ENCODE data around the gene BICD1. TPM values are rescaled to one million over a fixed set of nuclear protein-coding genes. Genes with fewer than 3 reads are reported as not detected.

BICD1 gene
- total RNA-seq, 1 experiment from 2014 or later, result 11.8 TPM

DNA sequence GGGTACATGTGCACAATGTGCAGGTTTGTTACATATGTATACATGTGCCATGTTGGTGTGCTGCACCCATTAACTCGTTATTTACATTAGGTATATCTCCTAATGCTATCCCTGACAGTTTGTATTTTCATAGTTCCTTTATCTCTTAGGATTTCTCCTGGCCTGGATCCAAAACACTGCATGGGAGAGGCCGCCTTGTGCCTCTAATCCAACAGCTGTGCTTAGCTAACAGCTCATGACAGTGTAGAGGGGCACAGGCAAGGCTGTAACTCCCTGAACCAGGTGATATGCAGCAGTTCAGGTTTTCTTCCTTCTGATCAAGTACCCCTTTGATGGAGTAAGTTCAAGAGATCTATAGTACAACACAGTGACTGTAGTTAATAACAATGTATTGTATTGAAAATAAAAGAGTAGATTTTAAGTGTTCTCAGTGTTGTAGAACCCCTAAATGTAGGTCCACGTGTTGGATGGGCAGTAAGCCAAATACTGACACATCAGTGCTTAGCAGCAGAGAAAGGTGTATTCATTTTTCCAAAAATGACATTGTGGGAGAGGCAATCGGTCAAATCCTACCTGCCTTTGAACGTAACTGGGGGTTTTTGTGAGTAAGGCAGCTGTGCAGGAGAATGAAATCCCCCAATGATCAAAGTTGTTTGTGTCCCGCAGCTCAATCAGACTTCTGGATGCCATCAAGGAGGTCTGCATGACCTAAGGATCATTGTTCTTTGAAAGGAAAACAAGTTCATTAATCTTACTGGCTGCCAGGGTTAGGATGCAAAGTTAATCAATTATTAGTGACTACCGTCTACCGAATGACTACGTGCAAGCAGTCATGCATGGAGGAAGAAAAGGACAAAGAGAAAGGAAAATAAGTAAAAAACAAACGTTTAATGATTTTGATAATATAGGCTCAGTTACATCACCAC is 203.4 kb downstream of the BICD1 start:
- no peak overlapping the region for H3K4me3 ChIP-seq
- H3K36me3 ChIP-seq, result peaks cover 9% of the 10 kb centered on the region
- no peaks in the 10 kb centered on the region for H3K27me3 ChIP-seq (replicated peaks)
- H3K4me1 ChIP-seq (replicated peaks), result no peaks in the 10 kb centered on the region
- H3K27ac ChIP-seq, result no peak overlapping the region
- no peaks in the 10 kb centered on the region for H3K9me3 ChIP-seq (replicated peaks)
- DNase-seq (ENCODE audit: low read depth in 1 of 2, low spot score in 2 of 2), result no peak

DNA sequence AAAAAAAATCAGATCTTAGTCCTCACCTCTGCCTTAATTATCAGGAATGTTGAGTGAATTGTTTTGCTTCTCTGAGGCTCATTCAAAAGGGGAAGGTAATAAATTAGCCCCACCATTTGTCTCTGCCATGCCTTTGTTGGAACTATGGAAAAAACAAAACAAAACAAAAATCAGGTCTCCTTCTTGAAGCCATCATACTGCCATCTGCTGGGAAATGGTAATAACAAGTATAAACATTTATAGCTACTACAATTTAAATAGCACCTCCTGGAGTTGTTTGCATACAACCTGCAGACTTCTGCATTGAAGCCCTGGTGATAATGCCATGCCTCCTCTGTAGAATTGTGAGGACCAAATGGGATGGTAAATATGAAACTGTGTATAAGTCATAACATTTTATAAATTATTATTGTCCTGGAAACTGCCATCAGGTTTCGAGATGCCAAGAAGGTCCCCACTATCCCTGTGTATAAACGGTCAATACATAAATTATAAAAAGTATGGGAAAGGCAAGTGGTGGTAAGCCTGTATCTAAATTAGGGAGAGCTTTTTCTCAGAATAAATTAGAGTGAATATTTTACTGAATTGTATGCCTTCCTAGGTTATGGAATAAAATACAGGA is 205.5 kb downstream of the BICD1 start:
- no peak overlapping the region for H3K27ac ChIP-seq

DNA sequence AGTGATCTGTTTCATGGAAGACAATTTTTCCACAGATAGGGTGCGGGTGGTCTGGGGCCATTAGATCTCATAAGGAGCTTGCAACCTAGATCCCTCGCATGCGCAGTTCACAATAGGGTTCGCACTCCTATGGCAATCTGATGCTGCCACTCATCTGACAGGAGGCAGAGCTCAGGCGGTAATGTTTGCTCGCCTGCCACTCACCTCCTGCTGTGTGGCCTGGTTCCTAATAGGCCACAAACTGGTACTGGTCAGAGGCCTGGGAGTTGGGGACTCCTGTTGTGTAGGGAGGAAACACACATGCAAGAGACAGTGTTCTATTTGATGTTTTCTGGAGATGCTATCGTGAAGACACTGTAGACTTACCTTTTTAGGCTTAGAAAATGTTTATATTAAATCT is 215.7 kb downstream of the BICD1 start:
- Histone ChIP-seq H3K4me3 (no peak overlapping the region), H3K9me3 (replicated peaks) (no peaks in the 10 kb centered on the region), H3K36me3 (no peaks in the 10 kb centered on the region), H3K27ac (no peak overlapping the region), H3K27me3 (replicated peaks) (no peaks in the 10 kb centered on the region), H3K4me1 (replicated peaks) (no peaks in the 10 kb centered on the region)
- no peak for DNase-seq (ENCODE audit: low read depth in 1 of 2, low spot score in 2 of 2)

More for the DNA sequence above, 205.5 kb downstream of the BICD1 start:
- Histone ChIP-seq H3K36me3 (0 out of 2 replicates have a peak, but pooled peaks cover 3% of the 10 kb centered on the region), H3K9me3 (replicated peaks) (no peaks in the 10 kb centered on the region), H3K4me3 (no peak overlapping the region), H3K4me1 (replicated peaks) (no peaks in the 10 kb centered on the region), H3K27me3 (replicated peaks) (no peaks in the 10 kb centered on the region)
- DNase-seq (ENCODE audit: low read depth in 1 of 2, low spot score in 2 of 2), result peak in 1 of 2 experiments; percentile 40

DNA sequence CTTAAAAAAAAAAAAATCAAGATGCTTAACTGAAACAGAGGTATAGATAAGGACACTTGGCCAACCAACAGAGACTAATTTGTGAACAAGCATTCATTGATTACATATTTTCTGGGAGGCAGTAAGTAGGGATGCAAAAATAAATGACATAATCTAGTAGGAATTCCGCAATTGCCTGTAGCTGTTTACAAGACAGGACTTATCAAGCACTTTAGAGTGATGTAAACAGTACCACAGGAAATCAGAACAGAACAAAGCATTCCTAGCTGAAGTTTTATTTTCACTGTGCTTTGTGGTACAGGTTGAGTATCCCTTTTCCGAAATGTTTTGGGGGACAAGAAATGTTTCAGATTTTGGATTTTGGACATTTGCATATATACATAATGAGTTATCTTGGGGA is 224.5 kb downstream of the BICD1 start:
- H3K27me3 ChIP-seq (replicated peaks), result no peaks in the 10 kb centered on the region
- DNase-seq (ENCODE audit: low read depth in 1 of 2, low spot score in 2 of 2), result peak in 1 of 2 experiments; percentile 42

DNA sequence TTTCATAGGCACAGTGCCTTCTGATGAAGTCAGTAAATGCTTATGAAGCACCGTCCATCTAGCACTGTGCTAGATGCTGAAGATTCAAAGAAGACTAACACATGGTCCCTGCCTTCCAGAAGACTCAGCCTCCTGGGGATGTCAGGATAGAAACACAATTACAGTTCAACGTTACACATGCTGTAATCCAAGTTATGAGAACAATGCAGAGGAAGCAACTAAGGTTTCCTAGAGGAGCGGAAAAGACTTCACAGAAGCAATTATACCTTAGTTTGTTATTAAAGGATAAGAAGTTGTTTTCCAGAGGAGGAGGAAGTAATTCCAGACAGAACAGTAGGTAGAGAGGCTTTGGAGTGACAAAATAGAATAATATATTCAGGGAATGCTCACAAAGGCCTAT is 225.8 kb downstream of the BICD1 start:
- H3K27ac ChIP-seq, result no peak overlapping the region
- H3K4me1 ChIP-seq (replicated peaks), result peaks cover 17% of the 10 kb centered on the region
- H3K4me3 ChIP-seq, result no peak overlapping the region
- DNase-seq (ENCODE audit: low read depth in 1 of 2, low spot score in 2 of 2), result no peak
- peaks cover 8% of the 10 kb centered on the region; the same call in 1 of the 2 replicates for H3K36me3 ChIP-seq
- no peaks in the 10 kb centered on the region for H3K27me3 ChIP-seq (replicated peaks)
- H3K9me3 ChIP-seq (replicated peaks), result no peaks in the 10 kb centered on the region

More for the DNA sequence above, 224.5 kb downstream of the BICD1 start:
- Histone ChIP-seq H3K27ac (no peak overlapping the region), H3K4me1 (replicated peaks) (peaks cover 17% of the 10 kb centered on the region), H3K36me3 (peaks cover 5% of the 10 kb centered on the region; the same call in 1 of the 2 replicates), H3K9me3 (replicated peaks) (no peaks in the 10 kb centered on the region), H3K4me3 (no peak overlapping the region)

DNA sequence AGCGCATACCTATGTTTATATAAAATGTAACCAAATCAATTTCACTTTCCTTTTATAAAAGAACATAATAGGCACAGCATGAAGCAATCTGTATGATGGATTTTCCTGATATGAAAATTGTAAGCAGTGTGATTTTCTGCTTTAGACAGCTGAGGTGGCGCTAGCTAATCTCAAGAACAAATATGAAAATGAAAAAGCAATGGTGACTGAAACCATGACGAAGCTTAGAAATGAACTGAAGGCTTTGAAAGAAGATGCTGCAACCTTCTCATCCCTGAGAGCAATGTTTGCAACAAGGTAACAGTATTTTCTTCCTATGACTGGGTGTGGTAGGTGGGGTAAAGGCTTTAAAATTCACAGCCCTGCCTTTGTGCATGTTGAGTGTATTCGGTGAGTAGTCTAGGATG is 227.7 kb downstream of the BICD1 start:
- no peak for DNase-seq (ENCODE audit: low read depth in 1 of 2, low spot score in 2 of 2)
- H3K4me3 ChIP-seq, result no peak overlapping the region
- no peak overlapping the region for H3K27ac ChIP-seq
- peaks cover 17% of the 10 kb centered on the region; the same call in 1 of the 2 replicates for H3K36me3 ChIP-seq
- no peaks in the 10 kb centered on the region for H3K27me3 ChIP-seq (replicated peaks)
- H3K4me1 ChIP-seq (replicated peaks), result peaks cover 17% of the 10 kb centered on the region
- no peaks in the 10 kb centered on the region for H3K9me3 ChIP-seq (replicated peaks)

DNA sequence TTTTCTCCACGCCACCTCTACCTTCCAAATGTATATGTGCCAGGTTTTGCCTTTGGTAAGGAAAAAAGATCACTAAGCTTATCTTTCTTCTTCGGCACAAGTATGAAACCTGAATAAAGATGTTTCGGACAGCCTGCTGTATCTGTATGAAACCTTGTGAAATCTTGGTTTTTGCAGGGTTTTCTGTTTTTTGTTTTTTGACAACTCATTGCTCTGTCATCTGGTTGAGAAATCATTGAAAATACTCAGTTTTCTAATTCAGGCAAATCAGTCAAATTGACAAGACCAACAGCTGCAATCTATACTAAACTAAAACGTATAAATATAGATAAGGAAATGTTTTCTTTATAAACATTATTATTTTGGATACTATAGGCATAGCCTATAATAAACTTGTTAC is 229.6 kb downstream of the BICD1 start:
- H3K4me3 ChIP-seq, result no peak overlapping the region
- H3K4me1 ChIP-seq (replicated peaks), result peaks cover 10% of the 10 kb centered on the region
- no peak overlapping the region for H3K27ac ChIP-seq
- no peak for DNase-seq (ENCODE audit: low read depth in 1 of 2, low spot score in 2 of 2)
- no peaks in the 10 kb centered on the region for H3K27me3 ChIP-seq (replicated peaks)
- no peaks in the 10 kb centered on the region for H3K9me3 ChIP-seq (replicated peaks)
- H3K36me3 ChIP-seq, result peaks cover 21% of the 10 kb centered on the region; the same call in 1 of the 2 replicates

DNA sequence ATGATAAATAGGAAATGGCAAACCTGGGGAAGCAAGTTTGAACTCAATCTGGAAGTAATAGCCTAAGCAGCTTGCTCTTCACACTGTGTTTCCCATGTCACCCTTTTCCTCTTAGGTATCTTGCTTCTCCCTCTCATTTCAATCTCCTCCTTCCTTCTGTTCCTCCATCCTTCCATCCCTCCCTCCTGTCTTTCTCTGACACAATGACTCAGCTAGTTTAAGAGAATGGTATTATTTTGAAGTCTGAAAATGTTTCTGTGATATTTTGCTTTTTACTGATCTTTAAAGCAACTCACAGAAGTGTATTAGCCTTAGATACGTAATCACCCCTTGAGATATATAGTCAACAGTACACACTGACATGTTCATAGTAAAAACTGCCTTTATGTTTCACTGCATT is 236.8 kb downstream of the BICD1 start:
- no peaks in the 10 kb centered on the region for H3K9me3 ChIP-seq (replicated peaks)
- peaks cover 9% of the 10 kb centered on the region; the same call in 1 of the 2 replicates for H3K36me3 ChIP-seq
- DNase-seq (ENCODE audit: low read depth in 1 of 2, low spot score in 2 of 2), result no peak
- H3K4me1 ChIP-seq (replicated peaks), result no peaks in the 10 kb centered on the region
- no peak overlapping the region for H3K4me3 ChIP-seq
- no peaks in the 10 kb centered on the region for H3K27me3 ChIP-seq (replicated peaks)
- no peak overlapping the region for H3K27ac ChIP-seq

DNA sequence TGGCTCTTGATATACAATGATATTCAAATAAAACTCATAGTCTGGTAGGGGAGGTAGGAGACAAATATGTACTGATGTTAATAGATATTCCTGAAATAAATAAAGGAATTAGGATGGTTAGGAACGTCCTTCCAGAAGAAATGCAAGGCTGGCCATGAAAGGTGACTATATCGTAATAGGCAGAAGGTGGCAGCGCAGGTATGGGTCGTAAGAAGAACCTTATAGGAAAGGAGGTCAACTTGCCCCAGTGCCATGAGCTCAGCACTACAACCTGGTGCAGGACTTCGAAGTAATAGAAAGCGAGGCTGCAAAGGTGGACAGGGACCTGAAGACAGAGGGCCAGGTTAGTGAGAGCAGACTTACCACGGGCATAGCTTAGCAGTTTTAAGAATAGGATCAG is 237.4 kb downstream of the BICD1 start:
- no peak overlapping the region for H3K27ac ChIP-seq
- H3K4me1 ChIP-seq (replicated peaks), result no peaks in the 10 kb centered on the region
- DNase-seq (ENCODE audit: low read depth in 1 of 2, low spot score in 2 of 2), result no peak
- H3K36me3 ChIP-seq, result peaks cover 7% of the 10 kb centered on the region; the same call in 1 of the 2 replicates
- no peaks in the 10 kb centered on the region for H3K27me3 ChIP-seq (replicated peaks)
- H3K4me3 ChIP-seq, result no peak overlapping the region
- H3K9me3 ChIP-seq (replicated peaks), result no peaks in the 10 kb centered on the region

DNA sequence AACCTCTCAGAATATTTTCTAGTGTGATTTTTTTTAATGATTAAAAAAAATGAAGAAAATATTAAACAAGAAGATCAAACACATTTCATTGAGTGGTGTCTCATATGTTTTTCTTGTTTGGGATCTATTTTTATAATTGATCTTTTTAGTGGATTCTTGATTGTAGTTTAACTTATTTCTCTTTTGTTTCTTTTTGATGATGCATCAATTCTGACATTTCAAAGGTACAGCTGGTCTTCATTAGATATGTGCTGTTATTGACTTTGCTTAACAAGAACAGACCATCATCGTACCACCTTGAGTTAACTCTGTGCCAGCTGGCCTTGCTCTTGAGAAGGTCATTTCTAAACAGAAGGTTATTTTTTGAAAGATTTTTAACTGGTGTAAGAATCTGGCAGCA is 246.9 kb downstream of the BICD1 start:
- no peak for DNase-seq (ENCODE audit: low read depth in 1 of 2, low spot score in 2 of 2)
- Histone ChIP-seq H3K36me3 (no peaks in the 10 kb centered on the region), H3K4me3 (no peak overlapping the region), H3K27me3 (replicated peaks) (no peaks in the 10 kb centered on the region), H3K4me1 (replicated peaks) (no peaks in the 10 kb centered on the region), H3K27ac (no peak overlapping the region), H3K9me3 (replicated peaks) (no peaks in the 10 kb centered on the region)

DNA sequence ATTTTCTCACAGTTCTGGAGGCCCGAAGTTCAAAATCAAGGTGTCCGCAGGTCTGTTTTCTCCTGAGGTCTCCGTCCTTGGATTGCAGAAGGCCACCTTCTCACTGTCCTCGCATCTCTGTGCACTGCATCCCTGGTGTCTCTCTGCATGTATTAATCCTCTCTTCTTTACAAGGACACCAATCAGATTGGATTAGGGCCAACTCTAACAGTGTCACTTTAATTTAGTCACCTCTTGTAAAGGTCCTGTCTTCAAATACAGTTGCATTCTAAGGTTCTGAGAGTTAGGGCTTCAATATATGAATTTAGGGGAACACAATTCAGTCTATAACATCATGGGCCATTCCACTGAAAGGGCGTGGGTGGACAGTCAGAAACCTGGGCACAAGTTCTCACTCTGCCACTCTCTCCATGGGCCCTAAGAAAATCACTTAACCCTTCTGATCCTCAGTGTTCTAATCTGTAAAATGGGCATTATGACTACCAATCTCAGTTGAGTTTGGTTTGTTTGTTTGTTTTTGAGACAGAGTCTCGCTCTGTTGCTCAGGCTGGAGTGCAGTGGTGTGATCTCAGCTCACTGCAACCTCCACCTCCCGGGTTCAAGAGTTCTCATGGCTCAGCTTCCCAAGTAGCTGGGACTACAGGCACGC is 251.1 kb downstream of the BICD1 start:
- no peak for DNase-seq (ENCODE audit: low read depth in 1 of 2, low spot score in 2 of 2)
- H3K27me3 ChIP-seq (replicated peaks), result no peaks in the 10 kb centered on the region
- no peaks in the 10 kb centered on the region for H3K36me3 ChIP-seq
- H3K4me3 ChIP-seq, result no peak overlapping the region
- H3K27ac ChIP-seq, result no peak overlapping the region
- H3K9me3 ChIP-seq (replicated peaks), result no peaks in the 10 kb centered on the region
- H3K4me1 ChIP-seq (replicated peaks), result no peaks in the 10 kb centered on the region

DNA sequence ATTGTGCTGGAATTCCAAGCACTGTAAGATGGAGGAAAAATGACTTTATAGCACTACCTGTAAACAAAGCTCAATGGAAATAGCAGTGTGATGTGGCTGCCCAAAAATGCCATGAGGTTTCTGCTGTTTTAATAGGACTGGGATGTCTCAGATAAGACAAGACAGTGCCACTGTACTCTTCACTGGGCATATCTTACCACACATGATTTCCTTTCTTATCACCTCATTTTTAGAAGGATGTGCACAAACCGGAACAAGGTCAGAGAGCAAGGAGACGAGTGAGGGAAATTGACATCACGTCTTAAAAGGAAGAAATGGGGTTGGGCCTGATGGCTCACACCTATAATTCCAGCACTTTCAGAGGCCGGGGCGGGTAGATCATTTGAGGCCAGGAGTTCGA is 254.3 kb downstream of the BICD1 start:
- H3K4me3 ChIP-seq, result no peak overlapping the region
- no peaks in the 10 kb centered on the region for H3K27me3 ChIP-seq (replicated peaks)
- H3K36me3 ChIP-seq, result no peaks in the 10 kb centered on the region
- H3K4me1 ChIP-seq (replicated peaks), result peaks cover 5% of the 10 kb centered on the region; the same call in 1 of the 2 replicates
- H3K27ac ChIP-seq, result no peak overlapping the region
- H3K9me3 ChIP-seq (replicated peaks), result no peaks in the 10 kb centered on the region
- no peak for DNase-seq (ENCODE audit: low read depth in 1 of 2, low spot score in 2 of 2)

DNA sequence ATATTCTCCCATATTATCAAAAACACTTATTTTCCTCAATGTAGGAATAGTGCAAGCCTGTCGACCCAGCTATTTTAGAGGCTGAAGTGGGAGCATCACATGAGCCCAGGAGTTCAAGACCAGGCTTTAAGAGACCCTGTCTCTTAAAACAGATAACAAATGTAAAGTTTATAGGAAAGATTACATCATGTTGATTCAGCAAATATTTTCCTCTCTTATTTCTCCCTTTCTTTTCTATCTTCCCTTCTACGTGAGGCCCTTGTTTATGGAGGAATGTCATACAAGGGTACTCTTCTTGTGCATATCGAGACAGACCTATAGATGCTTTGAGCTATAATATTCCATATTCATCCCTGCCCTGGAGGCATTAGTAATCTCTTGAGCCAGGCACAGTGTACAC is 256.2 kb downstream of the BICD1 start:
- DNase-seq (ENCODE audit: low read depth in 1 of 2, low spot score in 2 of 2), result no peak
- no peak overlapping the region for H3K4me3 ChIP-seq
- peaks cover 5% of the 10 kb centered on the region; the same call in 1 of the 2 replicates for H3K4me1 ChIP-seq (replicated peaks)
- H3K36me3 ChIP-seq, result no peaks in the 10 kb centered on the region
- H3K27ac ChIP-seq, result no peak overlapping the region
- H3K9me3 ChIP-seq (replicated peaks), result no peaks in the 10 kb centered on the region
- no peaks in the 10 kb centered on the region for H3K27me3 ChIP-seq (replicated peaks)
